Neuronal stem cell (in vitro differentiated cells): ENCODE data around the gene CADPS.

Experiments used
- DNase-seq: peaks from one replicate; pipeline ENCODE4 v3.0.0-alpha.2; 2013; ENCODE audit warnings: low spot score
- H2AFZ ChIP-seq: one replicate; pipeline ENCODE4 v1.6.1; 2013; ENCODE audit warnings: mild to moderate bottlenecking, low read length, inconsistent platforms
- H2AK5ac ChIP-seq: 2 replicates; pipeline ENCODE4 v1.6.1; 2013; ENCODE audit warnings: low read depth, mild to moderate bottlenecking, inconsistent platforms, low read length, moderate library complexity, mixed read lengths
- H2BK120ac ChIP-seq: 2 replicates; pipeline ENCODE4 v1.6.1; 2013; ENCODE audit warnings: low read depth, mild to moderate bottlenecking, inconsistent platforms, low read length, moderate library complexity, mixed read lengths
- H2BK12ac ChIP-seq: one replicate; pipeline ENCODE4 v1.6.1; 2013; ENCODE audit warnings: low read length, inconsistent platforms
- H2BK15ac ChIP-seq: 2 replicates; pipeline ENCODE4 v1.6.1; 2013; ENCODE audit warnings: mild to moderate bottlenecking, low read length, inconsistent platforms, mixed read lengths
- H2BK5ac ChIP-seq: one replicate; pipeline ENCODE4 v1.6.1; 2013; ENCODE audit warnings: inconsistent platforms, mild to moderate bottlenecking, low read length, moderate library complexity
- H3K14ac ChIP-seq: one replicate; pipeline ENCODE4 v1.6.1; 2013; ENCODE audit warnings: low read length, inconsistent platforms
- H3K18ac ChIP-seq: 2 replicates; pipeline ENCODE4 v1.6.1; 2013; ENCODE audit warnings: low read length, inconsistent platforms
- H3K23ac ChIP-seq: 2 replicates; pipeline ENCODE4 v1.6.1; 2013; ENCODE audit warnings: low read depth, mild to moderate bottlenecking, mixed read lengths, low read length, inconsistent platforms; ENCODE audit not compliant: poor library complexity
- H3K27ac ChIP-seq: replicated peaks from 3 replicates; pipeline ENCODE4 v1.5.1; 2013; ENCODE audit warnings: low read length, inconsistent platforms
- H3K27me3 ChIP-seq, 3 experiments: 2 replicates each; pipeline ENCODE4 v1.6.1; 2013; ENCODE audit warnings: low read length in 3 of 3, mild to moderate bottlenecking in 2 of 3, inconsistent platforms in 1 of 3, low read depth in 1 of 3, mixed read lengths in 1 of 3, moderate library complexity in 1 of 3; ENCODE audit not compliant: control insufficient read depth in 3 of 3, insufficient read depth in 3 of 3
- H3K36me3 ChIP-seq, 2 donors: replicated peaks in 1 of 2; 2 replicates each; pipeline ENCODE4 v1.6.1; 2013; ENCODE audit warnings: low read length in 2 of 2; ENCODE audit not compliant: control insufficient read depth in 2 of 2, insufficient read depth in 2 of 2
- H3K4ac ChIP-seq: 2 replicates; pipeline ENCODE4 v1.6.1; 2013; ENCODE audit warnings: inconsistent platforms, mild to moderate bottlenecking, low read length, moderate library complexity
- H3K4me1 ChIP-seq, 2 donors: 1 replicate in 1 of 2; 2 replicates in 1 of 2; pipeline ENCODE4 v1.6.1; 2013; ENCODE audit warnings: low read length in 2 of 2, low read depth in 1 of 2; ENCODE audit not compliant: control insufficient read depth in 2 of 2, insufficient read depth in 1 of 2
- H3K4me2 ChIP-seq: one replicate; pipeline ENCODE4 v1.6.1; 2013; ENCODE audit warnings: mild to moderate bottlenecking, low read length, inconsistent platforms; ENCODE audit not compliant: insufficient read depth, poor library complexity, severe bottlenecking
- H3K4me3 ChIP-seq, 2 donors: 2 replicates each; pipeline ENCODE4 v1.5.1; 2013; ENCODE audit warnings: low read length in 2 of 2, mild to moderate bottlenecking in 2 of 2, inconsistent platforms in 1 of 2, moderate library complexity in 1 of 2
- H3K79me1 ChIP-seq: one replicate; pipeline ENCODE4 v1.6.1; 2013; ENCODE audit warnings: low read depth, mild to moderate bottlenecking, inconsistent platforms, low read length, moderate library complexity
- H3K9ac ChIP-seq: one replicate; pipeline ENCODE4 v1.6.1; 2013; ENCODE audit warnings: mild to moderate bottlenecking, low read depth, low read length, inconsistent platforms; ENCODE audit not compliant: poor library complexity
- H3K9me3 ChIP-seq, 2 donors: replicated peaks in 1 of 2; 2 replicates each; pipeline versions ENCODE3 to v1.6.1; 2013; ENCODE audit warnings: low read length in 2 of 2, mild to moderate bottlenecking in 2 of 2, inconsistent platforms in 1 of 2, low read depth in 1 of 2, mixed read lengths in 1 of 2, moderate library complexity in 1 of 2; ENCODE audit not compliant: control insufficient read depth in 2 of 2, insufficient read depth in 1 of 2
- H4K8ac ChIP-seq: one replicate; pipeline ENCODE4 v1.6.1; 2013; ENCODE audit warnings: low read depth, mild to moderate bottlenecking, inconsistent platforms, low read length, moderate library complexity
- H4K91ac ChIP-seq: one replicate; pipeline ENCODE4 v1.6.1; 2013; ENCODE audit warnings: low read length, low read depth, mild to moderate bottlenecking, inconsistent platforms; ENCODE audit not compliant: poor library complexity
- WGBS, 2 donors: extraction: QIAGEN DNeasy Blood & Tissue Kit; methylation state at CpG; one replicate each; pipeline ENCODE4 v1.1.7; 2013; ENCODE audit warnings: missing lambda C conversion rate in 2 of 2, mixed read lengths in 1 of 2; ENCODE audit not compliant: insufficient read length in 2 of 2, insufficient replicate concordance in 1 of 2; ENCODE audit errors: extremely low coverage in 2 of 2; 5-methylcytosine and 5-hydroxymethylcytosine counted together

The CADPS gene

DNA sequence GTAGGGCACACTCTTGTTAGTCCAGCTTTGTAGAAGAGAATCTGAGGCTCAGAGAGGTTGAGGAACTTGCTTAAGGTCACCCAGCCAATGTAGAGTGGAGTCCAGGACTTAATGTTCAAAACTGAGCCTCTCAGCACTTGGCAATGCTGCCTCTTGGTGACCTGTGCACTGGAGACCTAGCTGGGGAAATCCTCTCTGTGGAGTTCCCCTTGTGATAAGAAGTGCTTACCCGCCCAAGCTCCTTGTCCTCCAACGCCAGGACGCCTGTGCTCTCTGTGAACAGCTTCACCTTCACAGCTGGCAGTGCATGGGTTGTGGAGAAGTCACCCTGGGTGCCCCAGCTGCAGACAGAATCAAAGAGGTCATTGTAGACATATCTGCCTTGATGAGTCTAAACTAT lies 282.8 kb downstream of the CADPS start:
- Histone ChIP-seq H3K4ac (no peak overlapping the region), H4K91ac (no peak overlapping the region), H3K9ac (no peak overlapping the region), H3K4me1 (peaks cover 0 to 6% of the 10 kb centered on the region in 2 donors), H3K18ac (no peak overlapping the region), H2BK12ac (no peak overlapping the region), H3K27ac (no peak overlapping the region), H2BK120ac (no peak overlapping the region), H3K4me3 (no peak overlapping the region), H2AK5ac (no peak overlapping the region), H2AFZ (no peak overlapping the region), H4K8ac (no peak overlapping the region), H3K36me3 (no peaks in the 10 kb centered on the region), H3K23ac (no peak overlapping the region), H3K79me1 (no peaks in the 10 kb centered on the region), H3K4me2 (no peak overlapping the region), H3K14ac (no peak overlapping the region), H2BK15ac (no peak overlapping the region), H2BK5ac (no peak overlapping the region), H3K9me3 (no peaks in the 10 kb centered on the region), H3K27me3 (no peaks in the 10 kb centered on the region)
- no CpG with 5 or more reads among the region's 3 CpGs for WGBS, 2 donors
- no peak for DNase-seq

DNA sequence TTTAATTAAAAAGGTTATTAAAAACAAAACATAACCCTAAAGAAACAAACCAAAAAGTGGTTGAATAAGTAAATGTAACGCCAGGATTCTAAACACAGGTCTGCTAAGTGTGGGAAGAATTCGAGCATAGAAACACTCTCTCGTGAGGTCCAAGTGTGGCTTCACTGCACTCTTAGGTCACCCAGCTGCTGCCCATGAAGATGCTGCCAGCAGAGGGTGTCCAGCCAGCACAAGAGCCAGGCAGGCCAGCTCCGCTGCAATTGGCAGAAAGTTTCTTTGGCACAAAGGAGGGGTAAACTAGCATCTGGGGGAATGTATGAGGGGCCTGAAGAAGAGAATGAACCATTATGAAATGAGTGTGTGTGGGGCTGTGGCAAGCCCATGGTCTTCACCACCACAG lies 286.1 kb downstream of the CADPS start:
- no peak for DNase-seq
- Histone ChIP-seq H2BK12ac (no peak overlapping the region), H2BK15ac (no peak overlapping the region), H3K9ac (no peak overlapping the region), H2BK5ac (no peak overlapping the region), H3K23ac (no peak overlapping the region), H3K27ac (no peak overlapping the region), H3K14ac (no peak overlapping the region), H4K8ac (no peak overlapping the region), H3K4me1 (peaks cover 0 to 5% of the 10 kb centered on the region in 2 donors), H3K9me3 (no peaks in the 10 kb centered on the region), H3K79me1 (no peaks in the 10 kb centered on the region), H4K91ac (no peak overlapping the region), H3K36me3 (no peaks in the 10 kb centered on the region), H2BK120ac (no peak overlapping the region), H3K18ac (no peak overlapping the region), H3K27me3 (no peaks in the 10 kb centered on the region), H2AFZ (no peak overlapping the region), H3K4me3 (no peak overlapping the region), H3K4ac (no peak overlapping the region), H3K4me2 (no peak overlapping the region), H2AK5ac (no peak overlapping the region)
- WGBS, 2 donors: no CpG with 5 or more reads among the region's 4 CpGs

DNA sequence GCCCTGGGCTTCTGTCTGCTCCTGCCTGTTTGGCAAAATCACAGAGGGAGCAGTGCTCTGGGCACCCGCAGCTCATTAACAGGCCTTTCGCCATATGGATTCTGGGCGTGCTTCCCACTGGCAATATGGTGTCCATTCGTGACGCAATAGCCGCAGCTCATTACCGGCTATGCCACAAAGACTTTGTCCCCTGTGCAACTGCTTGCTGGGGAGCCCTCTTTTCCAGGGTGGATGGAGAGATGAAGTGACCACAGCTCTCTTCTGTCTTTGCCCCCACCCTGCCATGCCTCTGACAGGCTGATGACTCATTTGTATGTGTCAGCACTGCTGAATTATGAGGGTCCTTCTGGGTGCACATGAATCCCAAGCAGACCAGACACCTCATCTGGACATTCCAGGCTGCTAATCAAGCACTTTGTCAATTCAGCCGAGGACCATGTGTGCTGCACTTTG lies 287.6 kb downstream of the CADPS start:
- Histone ChIP-seq H3K4me1 (peaks cover 0 to 2% of the 10 kb centered on the region in 2 donors), H3K4me3 (no peak overlapping the region), H4K8ac (no peak overlapping the region), H3K18ac (no peak overlapping the region), H3K27ac (no peak overlapping the region), H3K9me3 (no peaks in the 10 kb centered on the region), H2BK15ac (no peak overlapping the region), H2BK5ac (no peak overlapping the region), H2BK120ac (no peak overlapping the region), H3K9ac (no peak overlapping the region), H3K79me1 (no peaks in the 10 kb centered on the region), H3K14ac (no peak overlapping the region), H2BK12ac (no peak overlapping the region), H2AFZ (no peak overlapping the region), H2AK5ac (no peak overlapping the region), H3K4me2 (no peak overlapping the region), H3K23ac (peak overlapping the region; percentile 46), H3K36me3 (no peaks in the 10 kb centered on the region), H3K4ac (no peak overlapping the region), H4K91ac (no peak overlapping the region), H3K27me3 (no peaks in the 10 kb centered on the region)
- no CpG with 5 or more reads among the region's 8 CpGs for WGBS, 2 donors
- no peak for DNase-seq

DNA sequence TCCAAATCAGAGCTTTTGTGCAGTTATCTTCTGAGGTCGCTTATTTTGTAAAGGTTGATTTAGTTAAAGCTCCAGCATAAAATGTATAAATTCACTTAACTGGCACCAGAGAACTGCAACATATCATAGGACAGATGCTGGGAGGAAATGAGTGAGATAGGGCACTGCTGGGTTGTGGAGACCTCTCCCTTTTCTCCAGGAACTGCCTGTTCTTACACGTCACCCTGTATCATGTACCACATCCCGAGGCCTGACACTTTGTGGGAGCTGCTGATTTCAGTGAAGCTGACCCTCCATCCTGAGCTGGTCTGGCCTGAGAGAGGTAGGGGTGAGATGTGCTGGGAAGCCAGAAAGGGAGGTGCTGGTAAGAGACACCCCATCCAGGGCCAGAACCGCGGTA lies 288.0 kb downstream of the CADPS start:
- DNase-seq: no peak
- no CpG with 5 or more reads among the region's 5 CpGs for WGBS, 2 donors
- no peak overlapping the region for H3K4me3 ChIP-seq

More for the DNA sequence above, 288.0 kb downstream of the CADPS start:
- H3K27me3 ChIP-seq: no peaks in the 10 kb centered on the region
- no peak overlapping the region for H2AK5ac ChIP-seq
- H3K18ac ChIP-seq: no peak overlapping the region
- no peak overlapping the region for H2AFZ ChIP-seq
- H4K91ac ChIP-seq: no peak overlapping the region
- no peak overlapping the region for H2BK5ac ChIP-seq
- H3K4me1 ChIP-seq: peaks cover 0 to 2% of the 10 kb centered on the region in 2 donors
- H4K8ac ChIP-seq: no peak overlapping the region
- no peaks in the 10 kb centered on the region for H3K36me3 ChIP-seq
- no peaks in the 10 kb centered on the region for H3K9me3 ChIP-seq
- no peak overlapping the region for H3K9ac ChIP-seq
- H3K4ac ChIP-seq: no peak overlapping the region
- no peak overlapping the region for H3K27ac ChIP-seq
- no peak overlapping the region for H3K14ac ChIP-seq
- no peak overlapping the region for H3K4me2 ChIP-seq
- H2BK12ac ChIP-seq: no peak overlapping the region
- no peak overlapping the region for H3K23ac ChIP-seq
- H2BK15ac ChIP-seq: no peak overlapping the region
- no peaks in the 10 kb centered on the region for H3K79me1 ChIP-seq
- H2BK120ac ChIP-seq: no peak overlapping the region
